SW480 (cell line): ENCODE measurements around the gene GRIN1.
"Not testable (repeated sequence)": the region's sequence is repeated elsewhere in the genome, so short reads cannot be mapped to it uniquely, and the experiment has no call there.

Experiments used
- DNase-seq: peaks from one replicate; pipeline ENCODE4 v3.0.0-alpha.2; 2016; ENCODE audit warnings: low spot score

Gene GRIN1

DNA sequence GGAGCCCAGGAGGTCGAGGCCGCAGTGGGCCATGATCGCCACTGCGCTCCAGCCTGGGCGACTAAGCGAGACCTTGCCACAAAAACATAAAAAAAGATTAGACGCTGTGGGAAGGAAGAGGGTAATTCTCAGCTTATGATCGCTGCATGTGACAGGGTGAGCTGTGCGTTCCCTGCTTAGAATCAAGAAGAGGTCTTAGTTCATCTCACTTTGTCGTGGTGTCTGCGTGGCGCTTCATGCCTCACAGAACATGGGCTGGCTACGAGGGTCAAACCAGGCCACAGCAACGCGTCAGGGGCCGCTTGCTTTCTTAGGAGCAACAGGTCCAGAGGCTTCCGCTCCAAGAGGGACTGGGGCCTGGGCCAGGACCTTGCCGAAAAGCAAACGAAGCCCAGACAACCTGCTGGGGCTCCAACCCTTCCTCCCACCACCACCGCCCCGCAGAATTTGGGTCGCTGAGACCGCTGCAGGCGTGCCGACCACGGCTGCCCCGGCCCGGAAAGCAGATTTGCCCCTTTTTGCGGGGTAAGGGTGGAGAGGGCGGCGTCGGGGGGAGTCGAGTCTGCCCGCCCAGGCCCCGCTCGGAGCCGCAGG is 10.0 kb upstream of the GRIN1 start:
- no peak for DNase-seq

DNA sequence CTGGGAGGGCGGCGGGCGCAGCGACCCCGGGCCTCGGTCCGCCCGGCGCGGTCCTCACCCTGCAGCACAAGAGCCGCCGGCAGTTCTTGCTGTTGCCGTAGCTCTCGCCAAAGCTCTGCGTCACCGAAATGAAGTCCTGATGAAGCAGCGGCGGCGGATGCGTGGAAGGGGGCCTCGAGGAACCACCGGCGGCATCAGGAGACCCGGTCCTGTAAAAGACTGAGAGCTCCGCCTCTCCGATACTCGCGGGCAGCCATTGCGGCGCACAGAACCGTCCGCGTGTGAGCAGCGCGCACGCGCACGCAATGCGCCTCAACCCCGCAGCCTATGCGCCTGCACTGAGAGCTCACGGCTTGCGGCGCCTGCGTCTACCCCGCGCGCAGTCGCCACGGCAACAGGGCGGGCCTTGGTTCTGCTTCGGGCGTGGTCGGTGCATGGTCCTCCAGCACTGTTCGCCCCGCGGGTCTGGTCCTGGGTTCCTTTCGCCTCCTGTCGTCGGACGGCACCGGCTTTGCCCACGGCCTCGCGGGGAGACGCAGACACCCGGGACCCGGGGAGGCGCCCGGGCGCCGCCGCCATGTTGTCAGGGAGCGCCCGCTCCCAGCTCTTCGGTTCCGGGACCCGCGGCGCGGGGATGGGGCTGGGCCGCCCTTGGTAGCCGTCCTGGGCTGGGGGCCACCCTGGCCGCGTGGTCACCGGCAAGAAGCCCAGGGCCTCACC is 9.3 kb upstream of the GRIN1 start:
- peak; percentile 87 for DNase-seq

DNA sequence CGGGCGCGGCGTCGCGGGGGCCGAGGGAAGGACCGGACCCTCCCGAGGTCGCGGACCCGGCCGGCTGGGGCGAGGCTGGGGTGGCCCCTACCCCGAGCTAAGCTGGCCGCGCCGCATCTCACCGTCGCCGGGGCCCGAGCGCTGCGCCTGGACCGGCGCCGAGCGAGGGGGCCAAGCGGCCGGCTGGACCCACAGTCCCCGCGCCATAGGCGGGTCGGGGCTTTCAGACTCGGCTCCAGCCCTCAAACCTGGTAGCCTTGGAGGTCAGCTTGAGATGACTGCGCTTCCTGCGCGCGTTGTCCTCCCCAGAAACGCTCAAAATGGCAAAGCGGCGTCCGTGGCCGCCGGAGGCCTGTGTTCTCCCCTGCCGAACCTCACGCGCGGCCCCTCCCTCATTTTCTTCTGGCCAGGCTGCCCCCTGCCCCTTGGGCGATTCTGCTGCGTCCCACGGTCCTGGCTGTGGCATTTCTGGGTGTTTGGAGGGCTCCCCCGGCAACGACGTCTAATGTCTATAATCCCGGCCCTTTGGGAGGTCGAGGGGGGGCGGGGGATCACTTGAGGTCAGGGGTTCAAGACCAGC is 8.7 kb upstream of the GRIN1 start:
- no peak for DNase-seq

DNA sequence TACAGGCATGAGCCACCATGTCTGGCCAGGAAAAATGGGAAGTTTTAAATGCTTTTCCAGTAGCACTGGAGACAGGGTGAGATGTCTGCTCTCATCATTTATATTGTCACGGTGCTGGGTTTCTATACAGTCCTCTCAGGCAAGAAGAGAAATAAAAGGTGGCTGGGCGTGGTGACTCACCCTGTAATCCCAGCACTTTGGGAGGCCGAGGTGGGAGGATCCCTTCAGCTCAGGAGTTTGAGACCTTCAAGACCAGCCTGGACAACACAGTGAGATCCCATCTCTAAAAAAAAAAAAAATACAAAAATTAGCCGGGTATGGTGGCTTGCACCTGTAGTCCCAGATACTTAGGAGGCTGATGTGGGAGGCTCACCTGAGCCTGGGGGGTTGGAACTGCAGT is 4.8 kb upstream of the GRIN1 start:
- no peak for DNase-seq

DNA sequence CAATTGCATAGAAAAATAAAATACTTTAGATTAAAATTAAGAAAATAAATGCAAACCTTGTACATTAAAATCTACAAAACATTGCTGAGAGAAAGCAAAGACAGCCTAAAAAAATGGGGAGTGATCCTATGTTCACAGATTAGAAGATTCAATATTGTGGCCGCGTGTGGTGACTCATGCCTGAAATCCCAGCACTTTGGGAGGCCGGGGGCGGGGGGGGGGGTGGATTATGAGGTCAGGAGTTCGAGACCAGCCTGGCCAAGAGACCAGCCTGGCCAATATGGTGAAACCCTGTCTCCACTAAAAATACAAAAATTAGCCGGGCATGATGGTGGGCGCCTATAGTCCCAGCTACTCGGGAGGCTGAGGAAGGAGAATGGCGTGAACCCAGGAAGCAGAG is 3.8 kb upstream of the GRIN1 start:
- DNase-seq: not testable (repeated sequence)

DNA sequence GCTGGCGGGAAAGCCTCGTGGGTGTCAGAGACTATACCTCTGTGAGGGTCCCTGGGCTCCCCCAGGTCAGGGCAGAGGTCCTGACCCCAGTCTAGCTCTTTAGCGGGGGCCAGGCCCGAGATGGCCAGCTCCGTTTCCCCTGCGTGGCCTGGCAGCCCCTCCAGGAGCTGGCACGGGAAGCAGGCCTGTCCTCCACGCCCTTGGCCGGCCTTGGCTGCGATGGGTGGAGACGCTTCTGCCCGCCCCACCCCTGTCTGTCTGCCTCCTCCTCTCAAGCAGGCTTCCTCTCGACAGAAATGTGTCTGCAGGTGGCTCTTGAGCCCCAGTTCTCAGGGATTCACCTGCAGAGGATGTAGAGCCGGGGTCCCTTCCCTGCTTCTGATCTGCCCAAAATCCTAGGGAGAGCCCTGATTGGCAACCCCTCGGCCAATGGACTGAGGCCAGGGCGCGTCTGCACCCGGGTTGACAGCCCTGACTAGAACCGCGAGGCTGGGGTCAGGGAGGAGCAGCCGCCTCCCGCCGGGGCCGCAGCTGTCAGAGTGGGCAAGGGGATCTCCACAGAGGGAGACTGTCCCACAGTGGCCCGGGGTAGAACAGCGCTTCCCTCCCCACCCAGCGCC is 2.6 kb upstream of the GRIN1 start:
- DNase-seq: no peak

DNA sequence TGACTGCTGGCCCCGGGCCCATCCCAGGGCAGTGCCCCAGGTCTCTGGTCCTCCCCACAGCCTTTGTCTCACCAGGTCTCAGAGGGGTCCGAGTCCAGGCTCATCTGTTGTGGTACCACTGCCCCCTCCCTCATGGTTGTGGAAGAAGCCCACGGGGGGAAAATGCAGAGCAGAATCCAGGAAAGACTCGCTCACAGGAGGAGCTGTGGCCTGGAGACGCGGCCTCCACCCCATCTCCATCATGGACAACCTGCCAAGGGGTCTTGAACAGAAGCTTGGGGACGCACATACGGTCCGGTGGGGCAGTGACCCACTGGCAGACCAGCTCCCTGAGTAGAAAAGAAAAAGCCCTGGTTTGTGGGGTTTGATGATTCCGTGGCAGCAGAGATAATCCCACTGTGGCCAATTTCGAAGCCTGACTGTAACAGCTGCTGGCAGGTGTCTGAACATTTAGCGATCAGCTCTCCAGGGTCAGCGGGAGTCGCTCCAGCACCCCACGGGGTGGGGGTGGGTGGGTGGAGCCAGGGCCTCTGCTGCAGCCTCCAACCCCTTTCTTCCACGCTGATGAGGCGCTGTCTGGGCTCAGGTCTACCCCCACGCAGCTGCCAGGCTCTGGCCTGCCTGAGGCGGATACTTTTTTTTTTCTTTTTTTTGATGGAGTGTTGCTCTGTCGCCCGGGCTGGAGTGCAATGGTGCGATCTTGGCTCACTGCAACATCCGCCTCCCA is 1.9 kb upstream of the GRIN1 start:
- no peak for DNase-seq

DNA sequence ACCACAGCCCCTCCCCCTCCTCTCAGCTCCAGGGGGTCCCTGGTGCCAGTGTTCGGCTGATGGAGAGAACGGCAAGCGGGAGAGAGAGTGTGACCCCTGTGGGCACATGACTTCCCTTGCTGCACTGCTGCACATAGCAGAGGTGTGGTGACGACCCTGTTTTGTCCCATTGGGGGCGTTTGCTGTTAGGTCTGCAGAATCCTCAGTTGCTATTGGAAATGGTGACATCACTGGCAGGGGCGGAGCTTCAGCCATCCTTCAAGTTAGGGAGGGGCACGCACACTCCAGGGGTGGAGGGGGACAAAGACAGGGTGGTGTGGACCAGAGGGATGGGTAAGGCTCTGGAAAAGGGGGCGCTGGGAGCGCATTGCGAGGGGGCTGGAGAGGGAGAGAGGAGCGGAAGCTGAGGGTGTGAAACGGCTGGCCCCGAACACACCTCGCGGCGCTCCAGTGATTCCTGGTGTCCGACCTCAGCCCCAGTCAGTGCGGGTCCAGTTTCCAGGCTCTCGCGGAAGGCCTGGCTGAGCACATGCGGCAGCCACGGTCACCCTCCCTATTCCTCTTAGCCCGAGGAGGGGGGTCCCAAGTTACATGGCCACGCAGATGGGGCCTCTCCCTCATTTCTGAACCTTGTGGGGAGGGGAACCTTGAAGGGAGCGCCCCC is 764 bp upstream of the GRIN1 start:
- DNase-seq: no peak

DNA sequence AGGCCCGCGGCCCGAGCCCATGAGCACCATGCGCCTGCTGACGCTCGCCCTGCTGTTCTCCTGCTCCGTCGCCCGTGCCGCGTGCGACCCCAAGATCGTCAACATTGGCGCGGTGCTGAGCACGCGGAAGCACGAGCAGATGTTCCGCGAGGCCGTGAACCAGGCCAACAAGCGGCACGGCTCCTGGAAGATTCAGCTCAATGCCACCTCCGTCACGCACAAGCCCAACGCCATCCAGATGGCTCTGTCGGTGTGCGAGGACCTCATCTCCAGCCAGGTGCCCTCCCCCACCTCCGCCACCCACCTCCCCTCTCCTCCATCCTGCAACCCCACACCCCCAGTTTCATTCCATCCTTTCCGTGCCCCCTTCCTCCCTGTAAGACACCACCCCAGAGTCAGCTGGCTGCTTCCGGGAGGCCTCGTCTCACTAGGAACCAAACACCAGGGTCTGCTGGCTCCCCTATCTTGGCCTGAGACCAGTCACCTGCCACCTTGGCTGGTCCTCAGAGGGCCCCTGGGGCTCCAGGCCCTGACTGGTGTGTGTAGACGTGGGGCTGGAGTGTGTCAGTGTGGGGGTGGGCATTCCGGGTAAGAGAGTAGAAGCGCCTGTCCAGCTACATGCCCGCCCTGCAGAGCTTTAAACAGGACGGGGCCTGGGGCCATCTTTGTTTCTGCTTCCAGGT is 655 bp downstream of the GRIN1 start:
- DNase-seq: no peak

DNA sequence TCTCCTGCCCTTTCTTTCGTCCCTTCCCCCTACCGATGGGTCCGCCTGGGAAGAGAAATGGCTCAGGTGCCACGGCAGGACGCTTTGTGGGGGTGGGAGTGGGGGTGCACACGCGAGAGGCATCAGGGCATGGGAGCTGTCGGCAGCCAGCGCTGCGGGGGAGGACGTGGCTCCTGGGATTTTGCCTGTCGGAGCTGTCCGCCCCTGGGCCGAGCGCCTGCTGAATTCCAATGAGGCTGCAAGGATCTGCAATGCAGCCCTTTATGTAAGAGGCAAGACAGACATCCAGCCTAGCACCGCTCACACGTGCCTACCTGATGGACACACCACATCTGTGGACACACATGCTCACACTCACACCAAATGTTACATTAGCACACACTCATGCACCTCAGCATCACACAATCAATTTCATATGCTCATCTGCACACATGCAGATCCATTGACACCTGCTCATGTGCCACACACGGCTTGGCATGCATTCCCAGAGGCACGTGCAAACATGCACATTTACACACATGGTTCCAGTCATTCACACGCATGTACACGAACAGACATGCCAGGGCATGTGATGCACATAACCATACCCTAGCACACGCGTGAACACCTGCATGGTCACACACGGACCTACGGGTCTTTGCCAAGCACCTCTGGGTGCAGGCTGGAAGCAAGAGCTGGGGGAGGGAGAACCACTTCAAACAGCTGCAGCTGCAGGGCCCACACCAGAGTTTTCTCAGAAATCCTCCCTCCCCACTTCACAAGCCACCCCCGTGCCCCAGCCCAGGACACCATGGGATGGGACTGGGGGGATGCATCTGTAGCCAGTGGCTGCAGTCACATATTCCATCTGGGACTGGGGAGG is 1.4 kb downstream of the GRIN1 start:
- no peak for DNase-seq

DNA sequence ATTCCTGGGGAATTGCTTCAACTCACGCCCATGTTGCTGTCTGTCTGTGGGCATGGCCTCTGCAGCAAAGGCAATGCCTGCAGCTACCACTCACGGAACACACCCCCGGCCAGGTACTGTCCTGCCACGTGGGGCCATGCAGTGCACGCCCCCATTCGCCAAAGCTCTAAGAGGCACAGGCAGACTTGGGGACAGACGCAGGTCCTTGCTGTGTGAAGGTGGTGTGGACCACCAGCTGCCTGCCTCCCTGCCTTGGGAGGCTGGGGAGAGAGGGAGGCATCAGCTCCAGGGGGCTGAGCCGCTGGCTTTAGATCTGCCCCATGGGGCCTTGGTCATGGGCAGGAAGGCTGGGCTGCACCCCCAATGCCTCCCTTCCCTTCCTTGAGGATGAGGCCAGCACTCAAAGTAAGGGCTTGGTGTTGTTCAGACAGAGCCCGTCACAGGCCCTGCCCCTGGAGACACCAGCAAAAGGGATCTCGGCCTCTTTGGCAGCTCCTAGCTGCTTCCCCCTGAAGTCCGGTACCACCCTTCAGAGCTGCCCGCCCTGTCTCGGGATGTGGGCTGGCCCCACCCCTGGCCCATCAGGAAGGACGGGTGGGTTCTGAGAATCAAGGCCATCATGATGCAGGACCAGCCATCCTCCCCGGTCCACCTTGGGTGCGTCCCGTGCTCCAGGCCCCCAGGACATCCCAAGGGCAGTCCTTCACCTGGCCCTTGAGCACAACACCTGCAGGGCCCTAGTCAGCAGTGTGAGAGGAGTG is 2.3 kb downstream of the GRIN1 start:
- no peak for DNase-seq

DNA sequence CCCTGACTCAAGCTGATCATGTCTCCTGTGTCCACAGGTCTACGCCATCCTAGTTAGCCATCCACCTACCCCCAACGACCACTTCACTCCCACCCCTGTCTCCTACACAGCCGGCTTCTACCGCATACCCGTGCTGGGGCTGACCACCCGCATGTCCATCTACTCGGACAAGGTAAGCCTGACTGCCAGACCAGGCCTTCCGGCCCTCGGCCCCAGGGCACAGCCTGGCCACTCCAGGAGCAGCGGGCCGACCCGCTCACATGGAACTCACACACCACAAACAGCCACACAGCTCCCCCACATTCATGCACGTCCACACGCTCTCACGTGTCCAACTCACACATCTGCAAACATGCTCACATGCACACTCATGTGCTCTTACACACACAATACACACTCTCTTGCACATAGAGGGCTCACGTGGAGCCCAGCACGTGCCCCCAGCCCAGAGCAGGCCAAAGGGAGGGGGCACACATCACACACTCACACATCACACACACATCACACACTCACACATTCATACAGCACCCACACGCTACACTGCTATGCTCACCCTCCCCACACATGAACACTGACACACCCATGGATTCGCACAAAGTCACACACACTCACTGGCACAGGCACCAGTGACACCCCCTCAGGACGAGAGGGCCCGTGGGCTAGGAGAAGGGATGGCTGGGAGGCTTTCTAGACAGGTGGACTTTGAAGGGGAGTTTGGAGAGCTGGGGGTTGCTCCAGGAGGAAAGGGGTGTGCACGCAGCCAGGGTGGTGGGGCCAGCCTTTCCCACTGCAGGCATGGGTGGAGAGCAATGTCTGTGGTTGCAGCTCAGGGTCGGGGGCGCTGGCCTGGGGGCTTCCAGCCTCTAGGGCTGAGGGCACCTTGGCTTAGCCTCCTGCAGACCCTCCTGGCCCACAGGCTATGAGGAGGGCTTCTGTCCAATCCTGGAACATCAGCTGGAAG is 3.3 kb downstream of the GRIN1 start:
- no peak for DNase-seq

DNA sequence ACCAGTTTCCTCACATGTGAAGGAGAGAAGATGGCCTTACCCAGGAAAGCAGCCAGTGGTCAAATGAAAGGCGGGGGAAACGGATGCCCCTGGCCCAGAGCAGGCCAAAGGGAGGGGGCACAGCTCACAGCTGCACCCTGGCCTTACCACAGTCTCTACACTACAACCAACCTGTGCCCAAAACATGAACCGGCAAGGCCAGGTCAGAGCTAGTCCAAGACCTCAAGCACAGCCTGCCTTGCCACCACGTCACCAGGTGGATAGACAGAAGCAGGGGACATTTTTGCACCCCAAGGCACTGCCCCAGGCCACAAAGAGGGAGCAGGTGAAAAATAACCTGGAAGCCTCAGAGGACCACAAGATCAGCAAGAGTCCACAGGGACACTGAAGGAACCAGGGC is 4.5 kb downstream of the GRIN1 start:
- DNase-seq: no peak

DNA sequence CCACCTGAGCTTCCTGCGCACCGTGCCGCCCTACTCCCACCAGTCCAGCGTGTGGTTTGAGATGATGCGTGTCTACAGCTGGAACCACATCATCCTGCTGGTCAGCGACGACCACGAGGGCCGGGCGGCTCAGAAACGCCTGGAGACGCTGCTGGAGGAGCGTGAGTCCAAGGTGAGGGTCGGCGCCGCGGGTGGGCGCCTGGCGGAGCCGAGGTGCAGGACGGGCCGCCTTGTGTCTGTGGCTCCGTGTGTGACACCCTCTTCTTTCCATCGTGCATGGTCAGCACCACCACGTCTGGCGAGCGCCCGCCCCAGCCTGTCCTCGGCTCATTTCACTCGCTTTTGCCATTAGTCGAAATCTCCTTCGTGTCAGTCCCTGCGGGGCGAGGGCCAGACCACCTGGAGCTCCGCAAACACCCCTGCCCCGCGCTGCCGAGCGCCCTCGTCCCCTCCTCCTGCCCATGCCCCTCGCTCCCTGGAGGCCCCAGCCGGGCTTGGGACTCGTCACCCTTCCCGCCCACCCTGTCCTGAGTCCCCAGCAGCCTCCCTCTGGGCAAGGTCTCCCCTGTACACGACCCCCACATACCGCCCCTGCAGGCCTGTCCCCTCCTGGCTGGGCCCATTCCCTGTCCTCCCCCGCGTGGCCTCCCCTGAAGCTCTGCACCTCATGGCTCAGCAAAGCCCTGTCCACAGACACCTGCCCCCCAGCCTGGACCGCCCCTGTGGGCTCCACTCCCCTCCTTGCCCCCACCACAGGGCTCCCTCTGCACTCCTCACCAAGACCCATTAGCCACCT is 7.0 kb downstream of the GRIN1 start:
- DNase-seq: no peak

DNA sequence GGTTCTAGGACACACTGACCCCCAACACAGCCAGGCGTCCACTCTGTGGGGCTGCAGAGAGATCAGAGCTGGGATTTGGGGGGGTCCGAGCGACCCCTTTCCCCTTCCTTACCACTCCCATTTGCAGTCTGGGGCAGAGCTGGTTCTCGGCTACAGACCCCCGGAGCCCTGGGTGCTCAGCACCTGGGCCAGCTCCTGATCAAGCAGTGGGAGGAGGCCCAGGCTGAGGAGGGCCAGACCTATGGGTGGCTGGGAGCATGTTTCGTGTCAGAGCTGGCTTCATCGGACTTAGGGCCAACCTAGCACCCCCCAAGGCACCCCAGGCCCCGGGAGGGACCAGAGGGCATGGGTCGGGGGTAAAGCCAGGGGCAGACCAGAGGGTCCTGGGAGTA is 7.6 kb downstream of the GRIN1 start:
- no peak for DNase-seq

DNA sequence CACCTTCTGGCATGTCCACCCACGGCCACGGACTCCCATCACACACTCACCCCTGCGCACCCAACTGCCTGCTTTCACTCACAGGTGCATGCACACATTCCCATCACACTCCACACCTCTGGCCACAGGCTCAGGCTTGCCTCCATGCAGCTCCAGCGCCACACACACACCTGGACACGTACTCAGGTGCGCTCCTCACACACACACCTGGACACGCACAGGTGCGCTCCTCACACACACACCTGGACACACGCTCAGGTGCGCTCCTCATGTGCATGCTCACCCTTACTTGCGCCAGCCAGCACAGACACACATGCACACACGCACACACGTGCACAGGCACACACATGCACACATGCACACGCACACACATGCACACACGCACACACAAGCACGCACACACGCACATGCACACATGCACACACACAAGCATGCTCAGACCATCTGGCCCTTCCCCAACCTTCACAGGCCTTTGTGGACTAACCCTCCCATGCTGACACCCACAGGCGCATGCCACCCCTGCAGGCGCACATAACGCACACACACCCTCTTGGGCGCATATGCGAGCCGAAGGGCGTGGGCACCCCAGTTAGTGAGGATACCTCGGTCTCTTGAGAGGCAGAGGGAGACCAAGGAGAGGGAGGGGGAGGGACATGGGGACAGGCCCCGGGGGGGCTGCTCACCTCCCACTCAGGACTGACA is 8.3 kb downstream of the GRIN1 start:
- DNase-seq: no peak

DNA sequence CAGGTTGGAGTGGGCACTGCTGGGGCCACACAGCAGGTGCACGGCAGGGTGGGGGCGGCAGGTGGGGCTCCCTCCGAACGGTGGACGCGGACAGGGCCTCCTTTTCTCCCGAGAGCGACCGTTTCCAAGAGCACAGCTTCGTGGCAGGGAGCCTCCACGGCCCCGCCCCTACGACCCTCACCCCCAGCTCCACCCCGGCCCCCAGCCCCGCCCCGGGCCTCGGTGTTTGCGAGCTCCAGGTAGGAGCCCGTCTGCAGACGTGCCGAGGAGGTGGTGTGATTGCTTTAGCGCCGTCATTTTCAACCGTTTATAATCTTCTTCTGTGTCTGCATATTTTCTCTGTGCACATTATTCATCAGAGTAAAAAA is 8.8 kb downstream of the GRIN1 start:
- no peak for DNase-seq
